GM10266 (cell line): Measurements from ENCODE around the gene SLC25A33.

Source experiments
- DNase-seq: peaks from one replicate; pipeline ENCODE4 v3.0.0; 2012; ENCODE audit errors: extremely low spot score
- CTCF ChIP-seq: IDR thresholded peaks from 2 replicates; pipeline ENCODE4 v1.5.1; 2012; ENCODE audit warnings: mild to moderate bottlenecking, low read depth; ENCODE audit not compliant: control insufficient read depth, insufficient read depth; ENCODE audit errors: missing control alignments

The SLC25A33 gene

GRCh38 chr1:9589719-9590157 is 50.5 kb downstream of the SLC25A33 start:
- no peak for TF ChIP-seq CTCF
- DNase-seq = no peak

GRCh38 chr1:9590201-9590600 is 50.9 kb downstream of the SLC25A33 start:
- TF ChIP-seq CTCF = no peak
- no peak for DNase-seq

GRCh38 chr1:9590945-9591668 is 51.8 kb downstream of the SLC25A33 start:
- no peak for DNase-seq

GRCh38 chr1:9591669-9592509 is 52.6 kb downstream of the SLC25A33 start:
- no peak for DNase-seq

More at GRCh38 chr1:9590945-9591668, 51.8 kb downstream of the SLC25A33 start:
- TF ChIP-seq CTCF = no peak

GRCh38 chr1:9592510-9593075 is 53.3 kb downstream of the SLC25A33 start:
- TF ChIP-seq CTCF = no peak

More at GRCh38 chr1:9591669-9592509, 52.6 kb downstream of the SLC25A33 start:
- no peak for TF ChIP-seq CTCF

GRCh38 chr1:9593147-9593491 is 53.9 kb downstream of the SLC25A33 start:
- DNase-seq = no peak
- no peak for TF ChIP-seq CTCF

More at GRCh38 chr1:9592510-9593075, 53.3 kb downstream of the SLC25A33 start:
- no peak for DNase-seq
